Measurements from ENCODE around the gene DNAJB8. TPM values are rescaled to one million over a fixed set of nuclear protein-coding genes. Genes with fewer than 3 reads are reported as not detected.

DNAJB8 gene
- total and polyA plus RNA-seq, 5 donors = not detected

- peak overlapping the region; percentile 32 for H3K27ac ChIP-seq (ENCODE audit: low read length)
- intact Hi-C loops (cut with DNase I) = no loop called here
- DNase-seq = peak; percentile 57 to 71 (median 70)
- H3K9me3 ChIP-seq (ENCODE audit: control insufficient read depth, low read length) = no peaks in the 10 kb centered on the region
- WGBS = 31% methylated on average over 33 of the region's 33 CpGs
- H3K4me3 ChIP-seq (ENCODE audit: low read length) = peak overlapping the region; percentile 23
- ATAC-seq = peak; percentile 19 to 52
- no peaks in the 10 kb centered on the region for H3K4me1 ChIP-seq (ENCODE audit: control insufficient read depth, insufficient read depth, low read length)
- H3K27me3 ChIP-seq (ENCODE audit: control insufficient read depth, insufficient read depth) = no peaks in the 10 kb centered on the region
These were observed 16.3 kb upstream of the DNAJB8 start for GRCh38 chr3:128482666-128483656.

- DNase-seq = peak in 2 of 3 donors; percentile 4 to 17
- no peaks in the 10 kb centered on the region for H3K9me3 ChIP-seq (ENCODE audit: control insufficient read depth, low read length)
- H3K4me3 ChIP-seq (ENCODE audit: low read length) = no peak overlapping the region
- peak overlapping the region; percentile 65 for H3K27ac ChIP-seq (ENCODE audit: low read length)
- intact Hi-C loops (cut with DNase I) = no loop called here
- no peak for ATAC-seq
- H3K27me3 ChIP-seq (ENCODE audit: control insufficient read depth, insufficient read depth) = no peaks in the 10 kb centered on the region
- 59% methylated on average over 11 of the region's 11 CpGs for WGBS
- no peaks in the 10 kb centered on the region for H3K4me1 ChIP-seq (ENCODE audit: control insufficient read depth, insufficient read depth, low read length)
These were observed 15.5 kb upstream of the DNAJB8 start for GRCh38 chr3:128482175-128482574.

- Histone ChIP-seq H3K4me1 (ENCODE audit: control insufficient read depth, insufficient read depth, low read length) (no peaks in the 10 kb centered on the region), H3K9me3 (ENCODE audit: control insufficient read depth, low read length) (no peaks in the 10 kb centered on the region), H3K4me3 (ENCODE audit: low read length) (no peak overlapping the region), H3K27me3 (ENCODE audit: control insufficient read depth, insufficient read depth) (no peaks in the 10 kb centered on the region), H3K27ac (ENCODE audit: low read length) (peak overlapping the region; percentile 67)
- intact Hi-C loops (cut with DNase I) = no loop called here
- ATAC-seq = peak; percentile 62 to 79
- peak; percentile 87 to 91 (median 90) for DNase-seq
- 39% methylated on average over 19 of the region's 19 CpGs for WGBS
These were observed 14.8 kb upstream of the DNAJB8 start for GRCh38 chr3:128481438-128481942.

GRCh38 chr3:128480717-128481437 is 14.2 kb upstream of the DNAJB8 start:
- Histone ChIP-seq H3K27ac (ENCODE audit: low read length) (peak overlapping the region; percentile 67), H3K4me3 (ENCODE audit: low read length) (no peak overlapping the region), H3K9me3 (ENCODE audit: control insufficient read depth, low read length) (no peaks in the 10 kb centered on the region), H3K27me3 (ENCODE audit: control insufficient read depth, insufficient read depth) (no peaks in the 10 kb centered on the region), H3K4me1 (ENCODE audit: control insufficient read depth, insufficient read depth, low read length) (no peaks in the 10 kb centered on the region)
- WGBS = 76% methylated on average over 27 of the region's 27 CpGs
- intact Hi-C loops (cut with DNase I) = no loop called here
- DNase-seq (peak in 2 of 3 donors; percentile 51 to 60), ATAC-seq (peak in 1 of 2 donors; percentile 1)

GRCh38 chr3:128480278-128480677 is 13.6 kb upstream of the DNAJB8 start:
- Histone ChIP-seq H3K4me1 (ENCODE audit: control insufficient read depth, insufficient read depth, low read length) (no peaks in the 10 kb centered on the region), H3K27ac (ENCODE audit: low read length) (peak overlapping the region; percentile 12), H3K9me3 (ENCODE audit: control insufficient read depth, low read length) (no peaks in the 10 kb centered on the region), H3K27me3 (ENCODE audit: control insufficient read depth, insufficient read depth) (no peaks in the 10 kb centered on the region), H3K4me3 (ENCODE audit: low read length) (no peak overlapping the region)
- peak; percentile 64 to 75 (median 64) for DNase-seq
- intact Hi-C loops (cut with DNase I) = no loop called here
- ATAC-seq = peak; percentile 34 to 67
- WGBS = 64% methylated on average over 11 of the region's 11 CpGs

- Histone ChIP-seq H3K4me1 (ENCODE audit: control insufficient read depth, insufficient read depth, low read length) (no peaks in the 10 kb centered on the region), H3K4me3 (ENCODE audit: low read length) (no peak overlapping the region), H3K27me3 (ENCODE audit: control insufficient read depth, insufficient read depth) (no peaks in the 10 kb centered on the region), H3K27ac (ENCODE audit: low read length) (no peak overlapping the region), H3K9me3 (ENCODE audit: control insufficient read depth, low read length) (no peaks in the 10 kb centered on the region)
- WGBS = 77% methylated on average over 10 of the region's 10 CpGs
- intact Hi-C loops (cut with DNase I) = no loop called here
- ATAC-seq (no peak), DNase-seq (peak in 2 of 3 donors; percentile 35 to 36)
These were observed 12.9 kb upstream of the DNAJB8 start for GRCh38 chr3:128479558-128480086.

GRCh38 chr3:128478576-128479506 is 12.2 kb upstream of the DNAJB8 start:
- DNase-seq (peak in 2 of 3 donors; percentile 4 to 14), ATAC-seq (no peak)
- WGBS = 76% methylated on average over 11 of the region's 11 CpGs
- H3K27me3 ChIP-seq (ENCODE audit: control insufficient read depth, insufficient read depth) = no peaks in the 10 kb centered on the region
- H3K27ac ChIP-seq (ENCODE audit: low read length) = no peak overlapping the region
- no peaks in the 10 kb centered on the region for H3K4me1 ChIP-seq (ENCODE audit: control insufficient read depth, insufficient read depth, low read length)
- no peak overlapping the region for H3K4me3 ChIP-seq (ENCODE audit: low read length)
- no peaks in the 10 kb centered on the region for H3K9me3 ChIP-seq (ENCODE audit: control insufficient read depth, low read length)
- intact Hi-C loops (cut with DNase I) = no loop called here

GRCh38 chr3:128476659-128477058 is 10.0 kb upstream of the DNAJB8 start:
- Histone ChIP-seq H3K4me3 (ENCODE audit: low read length) (no peak overlapping the region), H3K4me1 (ENCODE audit: control insufficient read depth, insufficient read depth, low read length) (no peaks in the 10 kb centered on the region), H3K9me3 (ENCODE audit: control insufficient read depth, low read length) (no peaks in the 10 kb centered on the region), H3K27me3 (ENCODE audit: control insufficient read depth, insufficient read depth) (no peaks in the 10 kb centered on the region), H3K27ac (ENCODE audit: low read length) (no peak overlapping the region)
- 89% methylated on average over 5 of the region's 5 CpGs for WGBS
- ATAC-seq = no peak
- intact Hi-C loops (cut with DNase I) = no loop called here
- DNase-seq = peak in 2 of 3 donors; percentile 6 to 22

- Histone ChIP-seq H3K9me3 (ENCODE audit: control insufficient read depth, low read length) (no peaks in the 10 kb centered on the region), H3K4me3 (ENCODE audit: low read length) (no peak overlapping the region), H3K4me1 (ENCODE audit: control insufficient read depth, insufficient read depth, low read length) (no peaks in the 10 kb centered on the region), H3K27me3 (ENCODE audit: control insufficient read depth, insufficient read depth) (no peaks in the 10 kb centered on the region), H3K27ac (ENCODE audit: low read length) (no peak overlapping the region)
- DNase-seq (peak in 1 of 3 donors; percentile 31), ATAC-seq (no peak)
- intact Hi-C loops (cut with DNase I) = no loop called here
- 90% methylated on average over 8 of the region's 8 CpGs for WGBS
These were observed 8.7 kb upstream of the DNAJB8 start for GRCh38 chr3:128475355-128475754.

- no peak for ATAC-seq
These were observed 7.0 kb upstream of the DNAJB8 start for GRCh38 chr3:128473737-128474136.

More at GRCh38 chr3:128473737-128474136, 7.0 kb upstream of the DNAJB8 start:
- no peak overlapping the region for H3K4me3 ChIP-seq (ENCODE audit: low read length)
- no peaks in the 10 kb centered on the region for H3K27me3 ChIP-seq (ENCODE audit: control insufficient read depth, insufficient read depth)
- no peaks in the 10 kb centered on the region for H3K4me1 ChIP-seq (ENCODE audit: control insufficient read depth, insufficient read depth, low read length)
- WGBS = 46% methylated on average over 4 of the region's 4 CpGs
- peak in 1 of 3 donors; percentile 21 for DNase-seq
- no peak overlapping the region for H3K27ac ChIP-seq (ENCODE audit: low read length)
- H3K9me3 ChIP-seq (ENCODE audit: control insufficient read depth, low read length) = no peaks in the 10 kb centered on the region
- intact Hi-C loops (cut with DNase I) = no loop called here

Measured in right cardiac atrium (tissue), 5 donors.